Stimulated activated CD8-positive, alpha-beta memory T cell treated with anti-CD3 and anti-CD28 coated beads, Interleukin-12 subunit alpha, Interleukin-12 subunit beta, amount 100 ng/mL, for 1 hour (primary cell): Measurements from ENCODE around the gene NHLRC4.

Source experiments
- DNase-seq: peaks from one replicate; pipeline ENCODE4 v3.0.0-alpha.2; 2020; ENCODE audit warnings: low read depth

NHLRC4 gene

DNA sequence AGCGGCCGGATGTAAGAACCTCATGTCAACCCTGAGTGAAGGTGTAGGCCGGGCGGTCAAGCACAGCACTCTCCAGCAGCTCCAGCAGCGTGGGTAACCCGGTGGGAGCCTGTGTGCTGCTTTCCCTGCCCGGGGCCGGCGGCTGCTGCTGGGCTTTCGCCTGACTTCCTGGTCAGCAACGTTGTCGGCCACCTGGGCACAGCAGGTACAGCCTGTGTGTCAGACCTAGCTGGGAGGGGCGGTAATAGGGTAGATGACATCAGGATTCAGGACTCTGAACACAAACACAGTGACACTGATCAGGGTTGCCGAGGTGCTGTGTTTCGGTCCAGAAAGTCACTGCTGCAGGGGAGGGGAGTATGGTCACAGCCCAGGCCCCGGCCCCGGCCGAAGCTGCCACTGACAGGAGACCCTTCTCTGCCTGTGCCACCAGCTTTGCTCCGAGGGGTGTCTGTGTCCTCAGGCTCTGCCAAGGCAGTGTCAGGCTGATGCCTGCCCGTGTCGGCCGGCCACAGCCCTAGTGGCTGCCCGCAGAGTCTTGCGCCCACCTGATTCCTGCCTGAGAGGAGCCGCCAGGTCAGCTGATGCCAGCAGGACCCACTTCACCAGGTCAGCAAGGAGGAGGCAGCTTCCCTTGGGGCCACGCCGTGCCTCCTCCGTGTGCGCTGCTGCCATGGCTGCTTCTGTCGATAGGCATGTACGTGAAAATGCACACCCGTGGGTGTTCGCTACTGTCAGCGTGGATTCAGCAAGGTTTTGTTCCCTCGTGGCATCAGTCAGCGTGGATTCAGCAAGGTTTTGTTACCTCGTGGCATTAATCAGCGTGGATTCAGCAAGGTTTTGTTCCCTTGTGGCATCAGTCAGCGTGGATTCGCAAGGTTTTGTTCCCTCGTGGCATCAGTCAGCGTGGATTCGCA lies 32.3 kb downstream of the NHLRC4 start:
- no peak for DNase-seq

GRCh38 chr16:600781-601180 lies 34.0 kb downstream of the NHLRC4 start:
- DNase-seq: no peak

- DNase-seq: no peak
These were observed 37.1 kb downstream of the NHLRC4 start for GRCh38 chr16:603933-604332.

DNA sequence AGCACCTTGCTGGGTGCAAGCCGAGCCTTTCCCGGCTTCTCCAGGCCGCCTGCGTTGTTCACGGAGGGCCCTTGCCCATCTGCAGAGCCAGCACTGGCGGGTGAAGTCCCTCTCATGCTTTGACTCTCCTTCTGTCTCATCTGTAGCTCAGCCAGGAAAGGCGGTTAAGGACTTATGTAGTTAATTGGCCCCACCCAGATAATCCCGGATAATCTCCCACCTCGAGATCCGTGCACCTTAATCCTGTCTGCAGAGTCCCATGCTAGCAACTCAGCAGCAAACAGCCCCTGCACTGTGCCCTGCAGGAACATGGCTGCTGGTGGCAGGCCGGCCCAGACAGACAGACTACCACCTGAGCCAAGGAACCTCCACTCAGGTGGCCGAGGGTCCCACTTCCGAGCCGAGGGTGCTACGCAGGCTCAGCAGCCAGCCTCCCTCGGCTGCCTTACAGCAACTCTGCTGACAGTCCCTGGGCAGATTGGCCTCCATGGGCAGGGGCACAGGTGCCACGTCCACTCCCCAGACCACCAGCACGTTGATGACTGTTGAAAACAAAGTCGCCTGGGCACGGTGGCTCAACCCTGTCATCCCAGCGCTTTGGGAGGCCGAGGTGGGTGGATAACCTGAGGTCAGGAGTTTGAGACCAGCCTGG lies 40.0 kb downstream of the NHLRC4 start:
- no peak for DNase-seq

DNA sequence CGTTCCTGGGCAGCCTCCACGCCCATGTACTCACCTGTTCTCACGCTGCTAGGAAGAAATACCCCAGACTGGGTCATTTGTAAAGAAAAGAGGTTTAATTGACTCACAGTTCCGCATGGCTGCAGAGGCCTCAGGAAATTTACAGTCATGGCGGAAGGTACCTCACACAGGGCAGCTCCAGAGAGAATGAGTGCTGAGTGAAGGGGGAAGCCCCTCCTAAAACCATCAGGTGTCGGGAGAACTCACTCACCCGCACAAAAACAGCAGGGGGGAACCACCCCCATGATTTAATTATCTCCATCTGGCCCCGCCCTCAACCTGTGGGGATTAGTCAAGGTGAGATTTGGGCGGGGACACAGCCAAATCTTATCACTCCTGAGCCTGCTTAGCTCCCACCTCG lies 41.2 kb downstream of the NHLRC4 start:
- no peak for DNase-seq

DNA sequence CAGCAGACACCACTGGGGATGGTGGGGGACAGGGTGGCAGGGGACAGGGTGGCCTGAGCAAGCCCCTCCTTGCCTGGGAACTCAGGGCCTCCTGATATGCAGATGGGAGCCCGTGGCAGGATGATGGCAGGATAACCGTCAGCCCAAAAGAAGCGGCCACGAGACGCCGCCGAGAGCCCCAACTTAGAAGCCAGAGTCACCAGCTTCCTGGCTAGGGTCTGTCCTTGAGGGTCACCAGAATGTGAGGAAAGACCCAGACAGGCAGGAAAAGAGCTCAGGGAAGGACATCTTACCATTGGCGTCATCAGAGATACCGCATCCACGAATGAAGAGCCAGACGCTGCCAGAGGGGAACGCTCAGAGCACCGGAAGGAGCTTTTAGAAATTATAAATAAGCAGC lies 42.5 kb downstream of the NHLRC4 start:
- DNase-seq: no peak

DNA sequence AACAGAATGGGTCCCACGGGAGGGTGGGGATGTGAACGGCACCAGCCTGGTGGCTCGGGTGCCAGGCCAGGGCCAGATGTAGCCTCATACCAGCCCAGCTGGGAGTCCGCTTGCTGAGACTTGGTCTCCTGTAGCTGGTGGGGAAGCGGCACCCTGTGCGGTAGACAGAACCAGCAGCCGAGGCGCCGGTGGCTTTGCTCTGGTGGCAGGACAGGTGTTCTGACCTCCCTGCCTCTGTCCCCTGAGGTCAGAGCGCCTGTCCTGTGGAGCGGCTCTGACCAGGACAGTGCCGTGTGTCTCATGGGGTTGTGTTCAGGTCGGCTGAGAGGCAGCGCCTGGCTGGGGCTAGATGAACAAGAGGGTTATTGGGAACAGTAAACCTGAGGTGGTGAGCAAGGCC lies 43.2 kb downstream of the NHLRC4 start:
- no peak for DNase-seq

GRCh38 chr16:610513-611381 lies 43.9 kb downstream of the NHLRC4 start:
- DNase-seq: peak; percentile 27

- no peak for DNase-seq
These were observed 48.3 kb downstream of the NHLRC4 start for GRCh38 chr16:615122-615521.

GRCh38 chr16:616733-617586 lies 50.2 kb downstream of the NHLRC4 start:
- no peak for DNase-seq

DNA sequence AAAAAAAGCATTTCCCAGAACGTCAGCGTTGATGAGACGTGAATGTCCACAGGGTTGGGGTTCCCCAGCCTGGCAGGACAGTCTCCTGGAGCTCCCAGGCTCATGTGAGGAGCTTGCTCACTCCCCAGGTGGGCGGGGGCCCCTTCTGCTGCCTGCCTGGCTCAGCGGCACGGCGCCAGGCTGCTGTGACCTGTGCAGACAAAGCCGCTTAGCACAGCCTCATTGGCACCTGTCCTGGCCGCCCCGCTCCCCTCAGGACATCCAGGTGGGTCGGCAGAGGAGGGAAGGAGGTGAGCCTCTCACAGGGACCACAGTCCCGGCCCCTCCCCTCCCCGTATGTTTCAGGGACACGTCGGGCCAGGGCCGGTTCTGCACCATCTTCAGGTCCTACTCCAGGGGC lies 51.0 kb downstream of the NHLRC4 start:
- no peak for DNase-seq
